NT2/D1 (cell line): Measurements from ENCODE around the gene MSS51.

Experiments
- DNase-seq: peaks from one replicate; pipeline ENCODE4 v3.0.0-alpha.2; 2011; ENCODE audit warnings: low read depth, low spot score
- H3K27me3 ChIP-seq: 2 replicates; pipeline ENCODE4 v1.6.0; 2011; ENCODE audit warnings: mild to moderate bottlenecking; ENCODE audit not compliant: insufficient read length, insufficient read depth
- H3K36me3 ChIP-seq: 2 replicates; pipeline ENCODE4 v1.6.1; 2011; ENCODE audit warnings: mild to moderate bottlenecking, low read length, mixed read lengths; ENCODE audit not compliant: insufficient read depth, insufficient read length
- H3K4me1 ChIP-seq: 2 replicates; pipeline ENCODE4 v1.5.1; 2011; ENCODE audit not compliant: insufficient read depth, insufficient read length
- H3K4me3 ChIP-seq: 2 replicates; pipeline ENCODE4 v1.5.1; 2011; ENCODE audit warnings: low read depth; ENCODE audit not compliant: insufficient read length
- H3K9ac ChIP-seq: 2 replicates; pipeline ENCODE4 v1.6.0; 2011; ENCODE audit warnings: low read depth; ENCODE audit not compliant: insufficient read length
- H3K9me3 ChIP-seq: 2 replicates; pipeline ENCODE4 v1.5.1; 2011; ENCODE audit warnings: mild to moderate bottlenecking, low read length; ENCODE audit not compliant: insufficient read depth
- SUZ12 ChIP-seq: IDR thresholded peaks from 2 replicates; pipeline ENCODE4 v1.6.1; 2011; ENCODE audit not compliant: insufficient read length, insufficient read depth; ENCODE audit errors: extremely low read depth
- YY1 ChIP-seq: IDR thresholded peaks from 2 replicates; pipeline ENCODE4 v1.6.1; 2011; ENCODE audit not compliant: insufficient read length, insufficient read depth
- ZNF274 ChIP-seq: IDR thresholded peaks from 2 replicates; pipeline ENCODE4 v1.6.1; 2011; ENCODE audit warnings: mild to moderate bottlenecking, low read depth, low read length

Gene MSS51

DNA sequence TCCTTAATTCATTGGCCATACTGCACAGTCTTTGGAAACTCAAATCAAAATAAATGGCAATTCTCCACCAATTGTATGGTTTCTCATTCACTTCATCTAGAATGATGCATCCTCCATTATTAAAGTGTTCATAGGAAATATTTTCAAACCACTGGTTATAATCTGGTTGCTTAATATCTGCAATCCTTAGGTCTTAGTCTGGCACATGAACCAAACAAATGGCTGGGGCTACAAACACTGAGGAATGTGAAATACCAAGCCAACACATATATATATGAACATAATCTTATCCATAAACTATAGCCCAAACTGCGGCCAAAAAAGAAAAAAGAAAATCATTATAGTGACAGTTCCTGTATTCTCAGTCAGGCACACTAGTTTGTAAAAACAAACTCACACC, 5.7 kb upstream of the MSS51 start:
- DNase-seq = no peak
- H3K4me1 ChIP-seq = no peaks in the 10 kb centered on the region
- TF ChIP-seq YY1 = no peak
- TF ChIP-seq ZNF274 = no peak
- TF ChIP-seq SUZ12 = no peak
- H3K36me3 ChIP-seq = peaks cover 14% of the 10 kb centered on the region
- H3K9me3 ChIP-seq = no peaks in the 10 kb centered on the region
- no peak overlapping the region for H3K4me3 ChIP-seq
- no peaks in the 10 kb centered on the region for H3K27me3 ChIP-seq
- no peak overlapping the region for H3K9ac ChIP-seq

DNA sequence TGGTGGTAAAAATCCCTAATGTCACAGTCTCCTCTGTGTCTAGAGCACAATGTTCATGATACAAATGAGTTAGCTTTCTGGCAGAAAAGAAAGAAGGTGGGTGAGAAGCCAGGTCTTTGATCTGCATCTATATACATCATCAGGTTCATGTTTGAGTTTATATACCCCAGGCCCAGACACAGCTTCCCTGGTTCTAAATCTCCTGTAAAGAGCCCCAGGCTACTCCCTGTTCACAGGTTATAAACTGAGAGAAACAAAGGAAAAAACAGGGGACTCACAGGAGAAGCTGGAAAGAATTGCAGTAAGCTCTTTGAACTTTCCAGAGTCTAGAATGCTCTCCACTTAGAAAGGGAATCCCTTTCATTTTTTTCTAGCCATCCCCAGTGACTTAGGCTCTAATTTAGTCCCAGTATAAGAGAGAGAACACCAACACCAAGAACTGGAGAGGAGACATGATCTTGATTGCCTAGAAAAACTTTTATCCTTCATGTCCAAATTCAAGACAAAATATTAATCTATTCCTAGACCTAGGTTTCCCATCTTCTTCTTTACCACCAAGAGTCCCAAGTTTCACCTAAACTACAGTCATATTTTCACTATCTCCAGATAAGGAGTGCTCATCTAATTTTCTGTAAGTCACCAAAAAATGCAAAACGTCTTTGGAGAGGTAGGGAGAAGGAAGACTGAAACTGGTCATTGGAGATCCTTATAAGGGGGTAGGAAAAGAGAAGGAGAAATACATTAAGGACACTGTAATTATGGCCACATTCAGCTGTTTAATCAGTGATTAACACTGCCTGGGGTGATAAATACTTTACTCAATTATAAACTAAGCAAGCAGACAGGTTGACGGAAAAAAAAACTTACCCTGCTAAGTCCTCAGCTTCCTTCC, 469 bp downstream of the MSS51 start:
- H3K27me3 ChIP-seq = no peaks in the 10 kb centered on the region
- no peak for DNase-seq
- no peak overlapping the region for H3K4me3 ChIP-seq
- H3K9ac ChIP-seq = no peak overlapping the region
- H3K36me3 ChIP-seq = peaks cover 12% of the 10 kb centered on the region
- TF ChIP-seq SUZ12 (no peak), YY1 (no peak), ZNF274 (no peak)
- no peaks in the 10 kb centered on the region for H3K4me1 ChIP-seq
- no peaks in the 10 kb centered on the region for H3K9me3 ChIP-seq

DNA sequence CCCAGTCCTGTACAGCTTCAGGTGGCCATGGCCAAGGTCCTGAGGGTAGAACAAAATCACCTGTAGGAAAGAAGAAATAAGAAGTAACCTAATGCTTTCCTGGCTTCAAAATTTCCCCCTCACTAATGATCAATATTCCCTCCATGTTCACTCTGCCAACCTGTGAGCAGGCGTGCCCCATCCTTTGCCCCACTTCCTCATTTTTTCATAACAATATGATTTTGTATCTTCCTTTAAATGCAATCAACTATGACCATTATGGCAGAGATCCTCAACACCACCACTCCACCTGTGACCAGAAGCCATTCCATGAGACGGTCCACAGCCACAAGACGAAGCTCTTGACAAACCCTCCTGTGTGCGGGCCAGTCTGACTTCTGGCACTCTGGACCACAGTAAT, 7.0 kb downstream of the MSS51 start:
- Histone ChIP-seq H3K36me3 (peaks cover 45% of the 10 kb centered on the region), H3K4me3 (no peak overlapping the region), H3K9me3 (no peaks in the 10 kb centered on the region), H3K27me3 (no peaks in the 10 kb centered on the region), H3K9ac (no peak overlapping the region), H3K4me1 (no peaks in the 10 kb centered on the region)
- TF ChIP-seq YY1 = no peak
- TF ChIP-seq ZNF274 = no peak
- TF ChIP-seq SUZ12 = no peak
- no peak for DNase-seq

DNA sequence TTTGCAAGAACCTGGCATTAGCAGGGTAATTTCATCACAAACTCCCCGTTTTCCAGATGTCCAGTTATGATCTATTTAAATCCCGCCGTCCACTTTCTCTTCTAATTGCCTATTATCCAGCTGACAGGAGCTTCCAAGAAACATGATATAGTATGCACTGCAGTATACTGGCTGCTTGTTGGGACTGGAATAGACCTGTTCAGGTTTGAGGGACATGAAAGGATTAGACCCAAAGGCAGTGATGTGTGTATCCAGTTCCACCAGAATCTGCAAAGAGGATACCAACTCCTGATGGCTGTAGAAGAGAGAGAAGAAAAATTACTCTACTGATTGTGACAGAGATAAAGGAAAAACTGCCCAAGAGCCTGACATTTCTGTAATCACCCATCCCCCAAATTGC, 8.9 kb downstream of the MSS51 start:
- Histone ChIP-seq H3K36me3 (peaks cover 45% of the 10 kb centered on the region), H3K27me3 (no peaks in the 10 kb centered on the region), H3K9ac (no peak overlapping the region), H3K4me1 (no peaks in the 10 kb centered on the region), H3K4me3 (no peak overlapping the region), H3K9me3 (no peaks in the 10 kb centered on the region)
- DNase-seq = no peak
- TF ChIP-seq ZNF274 (no peak), SUZ12 (no peak), YY1 (no peak)

DNA sequence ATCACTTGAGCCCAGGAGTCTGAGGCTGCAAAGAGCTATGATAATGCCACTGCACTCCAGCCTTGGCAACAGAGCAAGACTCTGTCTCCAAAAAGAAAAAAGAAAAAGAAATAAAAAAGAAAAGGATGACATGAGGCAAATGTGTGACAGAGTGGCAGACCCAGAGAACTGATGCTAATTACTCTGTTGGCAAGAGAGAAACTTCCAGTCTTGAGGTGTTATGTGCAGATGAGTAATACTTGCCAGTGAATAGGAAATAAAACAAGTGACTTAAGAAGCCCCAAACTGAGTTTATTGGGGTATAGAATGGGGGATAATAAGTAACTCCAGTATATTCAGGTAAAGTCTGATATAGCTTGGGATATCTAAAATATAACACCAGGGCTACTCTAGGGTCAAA, 10.1 kb downstream of the MSS51 start:
- Histone ChIP-seq H3K36me3 (peaks cover 45% of the 10 kb centered on the region), H3K27me3 (no peaks in the 10 kb centered on the region), H3K9me3 (no peaks in the 10 kb centered on the region), H3K9ac (no peak overlapping the region), H3K4me3 (no peak overlapping the region), H3K4me1 (no peaks in the 10 kb centered on the region)
- DNase-seq = no peak
- TF ChIP-seq SUZ12 (no peak), ZNF274 (no peak), YY1 (no peak)

DNA sequence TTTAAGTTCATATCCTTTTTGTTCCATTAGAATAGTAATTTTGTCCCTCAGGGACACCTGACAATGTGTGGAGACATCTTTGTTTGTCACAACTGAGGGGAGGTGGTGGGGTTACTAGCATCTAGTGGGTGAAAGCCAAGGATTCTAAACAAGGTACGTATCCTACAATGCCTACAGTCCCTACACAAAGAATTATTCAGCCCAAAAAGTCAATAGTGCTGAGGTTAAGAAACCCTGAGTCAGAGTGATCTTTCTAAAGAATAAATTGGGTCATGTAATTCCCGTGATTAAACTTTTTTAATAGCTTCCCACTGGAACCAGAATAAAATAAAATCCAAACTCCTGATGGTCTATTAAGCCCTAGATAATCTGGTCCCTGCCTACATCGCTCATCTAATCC, 16.8 kb downstream of the MSS51 start:
- no peaks in the 10 kb centered on the region for H3K36me3 ChIP-seq
- H3K9me3 ChIP-seq = no peaks in the 10 kb centered on the region
- no peak for DNase-seq
- TF ChIP-seq YY1 (no peak), SUZ12 (no peak), ZNF274 (no peak)
- H3K4me1 ChIP-seq = no peaks in the 10 kb centered on the region
- peaks cover 4% of the 10 kb centered on the region for H3K27me3 ChIP-seq
- no peak overlapping the region for H3K9ac ChIP-seq
- H3K4me3 ChIP-seq = no peak overlapping the region

DNA sequence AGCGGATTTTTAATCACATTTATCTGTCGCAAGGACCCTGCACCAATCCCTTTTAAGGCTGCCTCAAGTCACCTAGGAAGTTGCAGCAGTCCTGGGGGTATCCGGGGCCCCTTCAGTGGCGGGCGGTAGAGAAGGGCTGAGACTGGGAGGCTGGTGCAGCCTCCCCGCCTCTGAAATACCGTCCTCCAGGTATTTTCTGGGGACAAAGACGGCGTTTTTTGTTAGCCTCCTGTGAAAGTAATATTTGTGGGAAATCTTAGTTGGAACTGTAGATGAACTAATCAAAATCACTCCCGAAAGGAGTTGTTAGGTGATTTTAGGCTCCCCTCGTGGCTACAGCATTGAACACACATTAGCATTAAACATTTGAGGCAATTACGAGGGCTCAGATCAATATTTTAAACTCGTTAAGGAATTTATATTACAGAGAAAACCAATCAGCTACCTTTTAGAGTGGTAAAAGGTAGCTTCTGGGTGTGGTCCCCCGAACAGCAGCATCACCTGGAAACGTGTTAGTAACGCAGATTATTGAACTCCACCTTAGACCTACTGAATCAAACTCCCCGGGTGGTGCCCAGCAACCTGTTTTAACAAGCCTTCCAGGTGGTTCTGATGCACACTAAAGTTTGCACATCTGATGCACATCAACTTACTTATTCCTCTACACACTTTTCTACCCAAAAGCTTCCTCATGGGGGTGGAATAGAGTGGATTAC, 19.0 kb downstream of the MSS51 start:
- Histone ChIP-seq H3K27me3 (peaks cover 4% of the 10 kb centered on the region), H3K36me3 (no peaks in the 10 kb centered on the region), H3K4me3 (peak overlapping the region; percentile 72), H3K9me3 (no peaks in the 10 kb centered on the region), H3K9ac (peak overlapping the region; percentile 80), H3K4me1 (no peaks in the 10 kb centered on the region)
- DNase-seq = no peak
- TF ChIP-seq YY1 (no peak), SUZ12 (no peak), ZNF274 (no peak)
